ENCODE measurements around the gene PIAS4.

GRCh38 chr19:4029247-4029614 lies 21.7 kb downstream of the PIAS4 start:
- TF ChIP-seq CTCF (IDR thresholded peaks at IDR 0.05; ENCODE audit: insufficient read depth, low read depth, low read length) (no peak), EZH2 (IDR thresholded peaks at IDR 0.05; ENCODE audit: insufficient read depth, low read length) (no peak)

All from astrocyte (in vitro differentiated cells and primary cell).